ENCODE results near the gene TRPV3.
"Not testable (repeated sequence)": the region's sequence is repeated elsewhere in the genome, so short reads cannot be mapped to it uniquely, and the experiment has no call there.

The TRPV3 gene

GRCh38 chr17:3474212-3474611, 83.4 kb downstream of the TRPV3 start:
- no peak for DNase-seq (ENCODE audit: low read depth, low spot score)

GRCh38 chr17:3472137-3472536, 85.5 kb downstream of the TRPV3 start:
- DNase-seq (ENCODE audit: low read depth, low spot score), result no peak

GRCh38 chr17:3471599-3471998, 86.0 kb downstream of the TRPV3 start, which contains the start of gene SPATA22:
Gene SPATA22, minus strand, starts transcription at chr17:3471819. Its CDS starts 2,494 bp downstream, at chr17:3469325.
- no peak for DNase-seq (ENCODE audit: low read depth, low spot score)

GRCh38 chr17:3469529-3469928, 88.1 kb downstream of the TRPV3 start:
- no peak for DNase-seq (ENCODE audit: low read depth, low spot score)

- not testable (repeated sequence) for DNase-seq (ENCODE audit: low read depth, low spot score)
Measured at GRCh38 chr17:3466355-3466754, 91.3 kb downstream of the TRPV3 start.
